ENCODE data around the gene UBALD2. TPM values are rescaled to one million over a fixed set of nuclear protein-coding genes. Genes with fewer than 3 reads are reported as not detected.

UBALD2 gene
- total RNA-seq, 4 donors from 2014 or later = 14.0 to 74.1 (median 50.4) TPM

GRCh38 chr17:76273445-76274111 lies 8.4 kb downstream of the UBALD2 start:
- DNase-seq = no peak
- Histone ChIP-seq H3K4me3 (no peak overlapping the region), H3K36me3 (peaks cover 0 to 21% (median 0%) of the 10 kb centered on the region in 3 donors), H3K27me3 (no peaks in the 10 kb centered on the region), H3K4me1 (peaks cover 4 to 48% (median 39%) of the 10 kb centered on the region in 4 donors), H3K27ac (peak overlapping the region in 3 of 4 donors; percentile 12 to 98 (median 77)), H3K9me3 (no peaks in the 10 kb centered on the region)
- no peak for TF ChIP-seq POLR2A (IDR thresholded peaks at IDR 0.05)
- TF ChIP-seq, protein P1, sequence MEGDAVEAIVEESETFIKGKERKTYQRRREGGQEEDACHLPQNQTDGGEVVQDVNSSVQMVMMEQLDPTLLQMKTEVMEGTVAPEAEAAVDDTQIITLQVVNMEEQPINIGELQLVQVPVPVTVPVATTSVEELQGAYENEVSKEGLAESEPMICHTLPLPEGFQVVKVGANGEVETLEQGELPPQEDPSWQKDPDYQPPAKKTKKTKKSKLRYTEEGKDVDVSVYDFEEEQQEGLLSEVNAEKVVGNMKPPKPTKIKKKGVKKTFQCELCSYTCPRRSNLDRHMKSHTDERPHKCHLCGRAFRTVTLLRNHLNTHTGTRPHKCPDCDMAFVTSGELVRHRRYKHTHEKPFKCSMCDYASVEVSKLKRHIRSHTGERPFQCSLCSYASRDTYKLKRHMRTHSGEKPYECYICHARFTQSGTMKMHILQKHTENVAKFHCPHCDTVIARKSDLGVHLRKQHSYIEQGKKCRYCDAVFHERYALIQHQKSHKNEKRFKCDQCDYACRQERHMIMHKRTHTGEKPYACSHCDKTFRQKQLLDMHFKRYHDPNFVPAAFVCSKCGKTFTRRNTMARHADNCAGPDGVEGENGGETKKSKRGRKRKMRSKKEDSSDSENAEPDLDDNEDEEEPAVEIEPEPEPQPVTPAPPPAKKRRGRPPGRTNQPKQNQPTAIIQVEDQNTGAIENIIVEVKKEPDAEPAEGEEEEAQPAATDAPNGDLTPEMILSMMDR (IDR thresholded peaks at IDR 0.05) = no peak

DNA sequence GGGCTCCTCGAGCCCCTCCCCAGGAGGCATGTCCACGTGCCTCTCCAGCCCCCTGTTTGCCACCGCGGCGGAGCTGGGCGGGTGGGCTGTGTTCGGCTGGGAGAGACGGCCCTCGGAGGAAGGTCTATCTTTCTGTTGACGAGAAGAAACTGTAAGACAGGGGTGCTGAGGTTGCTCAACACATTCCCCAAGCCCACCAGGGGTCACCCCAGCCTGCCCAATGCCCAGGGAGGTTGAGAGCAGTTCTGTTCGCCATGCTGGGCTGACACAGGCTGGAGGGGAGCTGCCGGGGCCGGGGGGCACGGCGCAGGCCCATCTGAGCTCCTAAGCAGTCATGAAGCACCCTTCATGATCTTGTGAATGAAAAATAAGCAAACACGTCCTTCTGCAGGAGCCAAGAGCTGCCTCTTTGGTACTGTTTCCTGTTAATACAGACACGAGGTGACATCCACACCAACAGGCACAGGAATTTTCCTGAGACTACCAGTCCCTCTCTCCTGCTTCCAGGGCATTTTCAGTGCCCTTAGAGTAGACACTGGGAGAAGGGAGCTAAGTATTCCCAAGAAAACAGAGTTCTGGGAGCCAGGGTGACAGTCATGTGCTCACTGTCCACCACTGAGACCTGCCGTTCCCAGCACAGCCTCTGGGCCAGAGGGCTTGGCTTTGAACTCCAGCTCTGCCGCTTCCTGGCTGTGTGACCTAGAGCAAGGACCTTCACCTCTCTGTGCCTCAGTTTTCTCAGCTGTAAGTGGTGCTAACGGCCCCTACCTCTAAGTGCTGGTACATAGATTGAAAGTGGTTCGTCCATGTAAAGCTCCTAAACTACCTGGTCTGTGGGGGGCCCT lies 9.2 kb downstream of the UBALD2 start:
- peak overlapping the region in 2 of 4 donors; percentile 12 to 53 for H3K27ac ChIP-seq
- H3K36me3 ChIP-seq = peaks cover 0 to 16% (median 0%) of the 10 kb centered on the region in 3 donors
- H3K9me3 ChIP-seq = no peaks in the 10 kb centered on the region
- H3K4me3 ChIP-seq = no peak overlapping the region
- peaks cover 4 to 41% (median 32%) of the 10 kb centered on the region in 4 donors for H3K4me1 ChIP-seq
- no peak for TF ChIP-seq POLR2A (IDR thresholded peaks at IDR 0.05)
- TF ChIP-seq, protein P1 (IDR thresholded peaks at IDR 0.05) = no peak
- DNase-seq = no peak
- H3K27me3 ChIP-seq = no peaks in the 10 kb centered on the region

DNA sequence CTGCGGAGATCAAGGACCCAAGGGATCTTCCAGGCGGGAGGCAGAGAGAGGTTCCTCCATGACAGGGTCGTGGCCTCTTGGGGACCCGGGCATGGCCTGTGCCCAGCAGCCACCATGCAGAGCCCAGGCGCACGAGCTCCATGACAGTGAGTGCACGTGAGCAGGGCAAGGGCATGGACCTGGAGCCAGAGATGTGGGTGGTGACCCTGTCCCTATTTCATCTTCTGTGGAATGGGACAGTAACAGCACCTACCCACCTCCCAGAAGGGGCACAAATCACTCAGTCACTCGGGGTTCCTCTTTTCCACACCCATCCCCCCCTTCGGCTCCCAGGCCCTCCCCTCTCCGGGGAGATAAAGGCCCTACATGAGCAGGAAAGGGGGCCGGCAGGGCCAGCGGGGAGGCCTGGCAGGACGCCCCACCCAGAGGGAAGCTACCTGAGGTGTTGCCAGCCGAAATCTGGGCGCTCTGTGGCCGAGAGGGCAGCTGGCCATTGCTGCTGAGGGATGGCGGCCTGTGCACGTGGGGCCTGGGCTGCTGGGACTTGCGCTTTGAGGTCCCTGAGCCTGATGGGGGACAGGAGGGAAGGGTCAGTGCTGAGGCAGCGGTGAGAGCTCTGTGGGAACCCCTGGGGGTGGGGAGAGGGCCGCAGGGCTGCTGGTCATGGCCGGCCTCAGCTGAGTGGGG lies 10.4 kb downstream of the UBALD2 start:
- Histone ChIP-seq H3K4me3 (no peak overlapping the region), H3K27ac (no peak overlapping the region), H3K4me1 (peaks cover 4 to 29% (median 22%) of the 10 kb centered on the region in 4 donors), H3K27me3 (no peaks in the 10 kb centered on the region), H3K9me3 (no peaks in the 10 kb centered on the region), H3K36me3 (peaks cover 0 to 4% (median 0%) of the 10 kb centered on the region in 3 donors)
- DNase-seq = no peak
- TF ChIP-seq, protein P1 (IDR thresholded peaks at IDR 0.05) = no peak
- TF ChIP-seq POLR2A (IDR thresholded peaks at IDR 0.05) = no peak

GRCh38 chr17:76276069-76276431 lies 10.9 kb downstream of the UBALD2 start:
- Histone ChIP-seq H3K27ac (no peak overlapping the region), H3K4me1 (peaks cover 4 to 25% (median 17%) of the 10 kb centered on the region in 4 donors)
- no peak for TF ChIP-seq POLR2A (IDR thresholded peaks at IDR 0.05)
- TF ChIP-seq, protein P1 (IDR thresholded peaks at IDR 0.05) = no peak

DNA sequence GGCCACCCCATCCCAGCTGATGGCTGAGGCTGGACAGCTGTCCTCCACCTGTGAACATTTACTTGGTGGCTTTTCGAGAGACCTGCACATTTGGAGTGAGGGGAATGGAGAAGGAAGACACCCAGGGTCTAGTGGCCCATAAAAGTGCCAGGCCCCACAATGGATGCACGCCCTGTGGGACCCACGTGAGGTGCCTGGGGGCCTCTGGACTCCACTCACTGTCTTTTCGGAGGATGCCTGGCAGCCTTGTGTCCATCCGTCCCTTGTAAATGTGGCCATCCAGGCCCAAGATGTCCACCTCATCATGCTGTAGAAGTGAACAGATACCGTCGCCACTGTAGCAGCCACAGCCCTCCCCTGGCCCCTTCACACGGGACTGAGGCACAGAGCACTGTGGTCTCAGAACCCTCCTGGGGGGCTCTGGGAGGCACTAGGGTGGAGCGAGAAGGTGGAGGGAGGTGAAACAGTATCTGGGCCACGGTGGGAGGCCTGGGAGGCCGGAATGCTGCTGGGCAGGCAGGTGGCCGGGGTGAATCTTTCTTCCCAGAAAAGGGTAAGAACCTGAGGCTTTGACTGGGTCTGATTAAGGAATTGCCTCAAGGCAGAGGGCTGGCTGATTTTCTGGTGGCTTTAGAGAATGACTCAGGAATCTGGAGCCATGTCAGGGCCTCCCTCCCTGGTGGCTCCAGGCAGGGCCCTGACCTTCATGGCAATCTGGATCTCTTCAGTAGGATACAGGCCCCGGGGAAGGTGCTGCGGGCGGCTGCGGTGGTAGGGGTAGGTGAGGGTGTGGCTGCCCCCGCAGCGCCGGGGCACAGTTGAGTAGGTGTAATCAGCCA lies 11.5 kb downstream of the UBALD2 start:
- no peak for DNase-seq
- H3K4me3 ChIP-seq = no peak overlapping the region
- H3K27ac ChIP-seq = no peak overlapping the region
- no peaks in the 10 kb centered on the region for H3K27me3 ChIP-seq
- peaks cover 2 to 19% (median 11%) of the 10 kb centered on the region in 4 donors for H3K4me1 ChIP-seq
- H3K36me3 ChIP-seq = no peaks in the 10 kb centered on the region
- H3K9me3 ChIP-seq = no peaks in the 10 kb centered on the region
- no peak for TF ChIP-seq POLR2A (IDR thresholded peaks at IDR 0.05)
- TF ChIP-seq, protein P1 (IDR thresholded peaks at IDR 0.05) = no peak

More at GRCh38 chr17:76276069-76276431, 10.9 kb downstream of the UBALD2 start:
- Histone ChIP-seq H3K27me3 (no peaks in the 10 kb centered on the region), H3K9me3 (no peaks in the 10 kb centered on the region), H3K36me3 (no peaks in the 10 kb centered on the region), H3K4me3 (no peak overlapping the region)
- peak in 1 of 3 donors; percentile 35 for DNase-seq

Data from Peyer's patch (tissue), 4 donors.